WTC11 (cell line): ENCODE results near the gene SPAG4. TPM values are rescaled to one million over a fixed set of nuclear protein-coding genes. Genes with fewer than 3 reads are reported as not detected.

Source experiments
- ATAC-seq: fragments of 200-7000 bp; cut with Tn5 transposase; 2 replicates; pipeline ENCODE4 v1.10.0; 2021; ENCODE audit warnings: mild to moderate bottlenecking, moderate library complexity
- CTCF ChIA-PET: fragments of 300-600 bp; sonication (Branson Sonifier 250); formaldehyde crosslinking; loops from one replicate; lab custom pipeline; 2021; ENCODE audit warnings: antibody characterized with exemption; lab: Charles Lee
- POLR2A ChIA-PET: fragments of 350-600 bp; sonication (Branson Sonifier 250); formaldehyde crosslinking; loops from one replicate; lab custom pipeline; 2021; ENCODE audit warnings: antibody characterized with exemption; lab: Charles Lee
- DNase-seq: peaks from one replicate; pipeline ENCODE4 v3.0.0; 2021; ENCODE audit warnings: low spot score
- H3K27ac Mint-ChIP-seq: 2 replicates; pipeline ENCODE4 v1.8.0; 2021; ENCODE audit warnings: mixed read lengths
- H3K27me3 Mint-ChIP-seq: 2 replicates; pipeline ENCODE4 v1.8.0; 2021; ENCODE audit warnings: low read depth, mild to moderate bottlenecking, moderate library complexity, mixed read lengths
- H3K36me3 Mint-ChIP-seq: 2 replicates; pipeline ENCODE4 v1.8.0; 2021; ENCODE audit warnings: mixed read lengths
- H3K4me1 Mint-ChIP-seq: 2 replicates; pipeline ENCODE4 v1.8.0; 2022; ENCODE audit warnings: mixed read lengths
- H3K4me3 Mint-ChIP-seq: 2 replicates; pipeline ENCODE4 v1.8.0; 2021; ENCODE audit warnings: mild to moderate bottlenecking, moderate library complexity, mixed read lengths
- H3K9me3 Mint-ChIP-seq: 2 replicates; pipeline ENCODE4 v1.8.0; 2021; ENCODE audit warnings: mixed read lengths
- ELF4 ChIP-seq: sonication (generic); formaldehyde crosslinking; IDR thresholded peaks from 2 replicates; pipeline ENCODE4 v1.8.1; 2022; ENCODE audit warnings: low read depth, mild to moderate bottlenecking, moderate library complexity, missing genetic modification reagents
- ESRRA ChIP-seq: sonication (generic); formaldehyde crosslinking; IDR thresholded peaks from 2 replicates; pipeline ENCODE4 v1.8.1; 2022; ENCODE audit warnings: mild to moderate bottlenecking, missing genetic modification reagents, borderline replicate concordance
- GABPB1 ChIP-seq: sonication (generic); formaldehyde crosslinking; IDR thresholded peaks from 2 replicates; pipeline ENCODE4 v1.8.1; 2023; ENCODE audit warnings: mild to moderate bottlenecking, missing genetic modification reagents
- HMGA2 ChIP-seq: fragments of 250-450 bp; sonication (Bioruptor Pico); IDR thresholded peaks from 2 replicates; pipeline ENCODE4 v1.4.0; 2021; ENCODE audit warnings: mild to moderate bottlenecking, moderate library complexity
- NFATC4 ChIP-seq: fragments of 250-450 bp; sonication (Bioruptor Pico); IDR thresholded peaks from 2 replicates; pipeline ENCODE4 v1.9.0; 2021; ENCODE audit warnings: mild to moderate bottlenecking
- NR3C1 ChIP-seq: sonication (generic); formaldehyde crosslinking; conservative IDR thresholded peaks from 2 replicates; pipeline ENCODE4 v1.8.1; 2023; ENCODE audit warnings: low read depth, mild to moderate bottlenecking, missing genetic modification reagents
- RELA ChIP-seq: sonication (generic); formaldehyde crosslinking; IDR thresholded peaks from 2 replicates; pipeline ENCODE4 v1.8.1; 2022; ENCODE audit warnings: missing genetic modification reagents, mild to moderate bottlenecking, borderline replicate concordance
- SMAD3 ChIP-seq: sonication (generic); formaldehyde crosslinking; IDR thresholded peaks from 2 replicates; pipeline ENCODE4 v1.8.0; 2022; ENCODE audit warnings: missing genetic modification reagents, mild to moderate bottlenecking, borderline replicate concordance
- TEAD4 ChIP-seq: sonication (generic); formaldehyde crosslinking; IDR thresholded peaks from 2 replicates; pipeline ENCODE4 v1.8.0; 2022; ENCODE audit warnings: mild to moderate bottlenecking, missing genetic modification reagents
- ZMAT4 ChIP-seq: fragments of 250-450 bp; sonication (Bioruptor Pico); IDR thresholded peaks from 2 replicates; pipeline ENCODE4 v1.9.0; 2021; ENCODE audit warnings: mild to moderate bottlenecking
- ZNF219 ChIP-seq: sonication (generic); formaldehyde crosslinking; IDR thresholded peaks from 2 replicates; pipeline ENCODE4 v1.8.0; 2023; ENCODE audit warnings: missing genetic modification reagents, mild to moderate bottlenecking, borderline replicate concordance
- total RNA-seq: library from RNA; stranded (reverse); gene quantifications from 3 replicates; pipeline ENCODE4 v1.2.3, GENCODE V29; 2021
- TF ChIP-seq, protein P1 (sequence below): sonication (generic); formaldehyde crosslinking; IDR thresholded peaks from 2 replicates; pipeline ENCODE4 v1.8.1; 2022; ENCODE audit warnings: low read depth, missing genetic modification reagents, borderline replicate concordance
- TF ChIP-seq, protein P2 (sequence below): sonication (generic); formaldehyde crosslinking; IDR thresholded peaks from 2 replicates; pipeline ENCODE4 v1.8.0; 2022; ENCODE audit warnings: mild to moderate bottlenecking, missing genetic modification reagents
- TF ChIP-seq, protein P3 (sequence below): sonication (generic); formaldehyde crosslinking; IDR thresholded peaks from 2 replicates; pipeline ENCODE4 v1.8.1; 2023; ENCODE audit warnings: mild to moderate bottlenecking, missing genetic modification reagents, borderline replicate concordance
- TF ChIP-seq, protein P4 (sequence below): sonication (generic); formaldehyde crosslinking; IDR thresholded peaks from 2 replicates; pipeline ENCODE4 v1.8.0; 2022; ENCODE audit warnings: missing genetic modification reagents

The SPAG4 gene
- total RNA-seq, 1 experiment from 2014 or later: 3.5 TPM

GRCh38 chr20:35617397-35618262 lies 2.0 kb downstream of the SPAG4 start:
- peak; percentile 1; the same call in 1 of the 2 replicates for ATAC-seq
- POLR2A ChIA-PET: interaction anchor here (1.4 to 3.0 kb wide), 2 partner anchors 16 to 125 kb away, joined by 5 to 10 read pairs; partner anchors contain the start of gene RBM39
- TF ChIP-seq GABPB1 (CRISPR knock-in tag): peak; percentile 61; the same call in 1 of the 2 replicates
- TF ChIP-seq, protein P1, sequence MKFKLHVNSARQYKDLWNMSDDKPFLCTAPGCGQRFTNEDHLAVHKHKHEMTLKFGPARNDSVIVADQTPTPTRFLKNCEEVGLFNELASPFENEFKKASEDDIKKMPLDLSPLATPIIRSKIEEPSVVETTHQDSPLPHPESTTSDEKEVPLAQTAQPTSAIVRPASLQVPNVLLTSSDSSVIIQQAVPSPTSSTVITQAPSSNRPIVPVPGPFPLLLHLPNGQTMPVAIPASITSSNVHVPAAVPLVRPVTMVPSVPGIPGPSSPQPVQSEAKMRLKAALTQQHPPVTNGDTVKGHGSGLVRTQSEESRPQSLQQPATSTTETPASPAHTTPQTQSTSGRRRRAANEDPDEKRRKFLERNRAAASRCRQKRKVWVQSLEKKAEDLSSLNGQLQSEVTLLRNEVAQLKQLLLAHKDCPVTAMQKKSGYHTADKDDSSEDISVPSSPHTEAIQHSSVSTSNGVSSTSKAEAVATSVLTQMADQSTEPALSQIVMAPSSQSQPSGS (CRISPR knock-in tag): no peak
- TF ChIP-seq, all 79 proteins: peak for 1
- Mint-ChIP-seq H3K36me3 (no peaks in the 10 kb centered on the region), H3K4me1 (peaks cover 15% of the 10 kb centered on the region), H3K4me3 (peak overlapping the region; percentile 89), H3K27me3 (peaks cover 29% of the 10 kb centered on the region), H3K27ac (no peak overlapping the region), H3K9me3 (no peaks in the 10 kb centered on the region)
- DNase-seq: peak; percentile 73
- CTCF ChIA-PET: interaction anchor here (0.5 to 6.7 kb wide), 20 partner anchors 12 to 336 kb away, joined by 3 to 62 read pairs (median 9); partner anchors contain the start of genes ERGIC3, RBM39 and SCAND1

- no peaks in the 10 kb centered on the region for H3K36me3 Mint-ChIP-seq
- H3K4me3 Mint-ChIP-seq: peak overlapping the region; percentile 89
- peak; percentile 30 for DNase-seq
- ChIA-PET CTCF (interaction anchor here (0.7 to 6.7 kb wide), 37 partner anchors 7 to 378 kb away, joined by 3 to 62 read pairs (median 5); partner anchors contain the start of genes ERGIC3, RBM39 and SCAND1), POLR2A (interaction anchor here (0.6 to 2.0 kb wide), 13 partner anchors 8 to 336 kb away, joined by 3 to 16 read pairs (median 4); partner anchors contain the start of genes ERGIC3, NFS1, PHF20 and RBM39)
- peaks cover 15% of the 10 kb centered on the region for H3K4me1 Mint-ChIP-seq
- peak overlapping the region; percentile 84 for H3K27ac Mint-ChIP-seq
- peaks cover 24% of the 10 kb centered on the region for H3K27me3 Mint-ChIP-seq
- no peak for ATAC-seq
- H3K9me3 Mint-ChIP-seq: no peaks in the 10 kb centered on the region
- no peak for TF ChIP-seq NR3C1 (CRISPR knock-in tag)
- 0 out of 2 replicates have a peak, but pooled peaks have one; percentile 6 for TF ChIP-seq RELA (CRISPR knock-in tag)
Measured at GRCh38 chr20:35618263-35619131, 2.9 kb downstream of the SPAG4 start.

GRCh38 chr20:35619196-35620095 lies 3.8 kb downstream of the SPAG4 start:
- ChIA-PET CTCF (interaction anchor here (0.5 to 6.7 kb wide), 42 partner anchors 8 to 519 kb away, joined by 3 to 62 read pairs (median 5); partner anchors contain the start of genes ERGIC3, RBM39 and SCAND1), POLR2A (interaction anchor here (0.8 to 2.0 kb wide), 14 partner anchors 15 to 445 kb away, joined by 3 to 16 read pairs (median 4); partner anchors contain the start of genes ERGIC3, NFS1, PHF20 and RBM39)
- H3K36me3 Mint-ChIP-seq: no peaks in the 10 kb centered on the region
- H3K27me3 Mint-ChIP-seq: peaks cover 18% of the 10 kb centered on the region
- H3K4me1 Mint-ChIP-seq: peaks cover 15% of the 10 kb centered on the region
- peak; percentile 72 for ATAC-seq
- H3K9me3 Mint-ChIP-seq: no peaks in the 10 kb centered on the region
- peak overlapping the region; percentile 86; the same call in 1 of the 2 replicates for H3K27ac Mint-ChIP-seq
- peak; percentile 96 for DNase-seq
- H3K4me3 Mint-ChIP-seq: peak overlapping the region; percentile 89
- TF ChIP-seq NFATC4 (no peak), ELF4 (no peak), HMGA2 (CRISPR knock-in tag) (no peak), ZMAT4 (no peak), SMAD3 (CRISPR knock-in tag) (no peak), TEAD4 (no peak), ZNF219 (no peak), ESRRA (no peak)
- TF ChIP-seq, protein P2, sequence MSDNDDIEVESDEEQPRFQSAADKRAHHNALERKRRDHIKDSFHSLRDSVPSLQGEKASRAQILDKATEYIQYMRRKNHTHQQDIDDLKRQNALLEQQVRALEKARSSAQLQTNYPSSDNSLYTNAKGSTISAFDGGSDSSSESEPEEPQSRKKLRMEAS (CRISPR knock-in tag): peak; percentile 96
- TF ChIP-seq, protein P3, sequence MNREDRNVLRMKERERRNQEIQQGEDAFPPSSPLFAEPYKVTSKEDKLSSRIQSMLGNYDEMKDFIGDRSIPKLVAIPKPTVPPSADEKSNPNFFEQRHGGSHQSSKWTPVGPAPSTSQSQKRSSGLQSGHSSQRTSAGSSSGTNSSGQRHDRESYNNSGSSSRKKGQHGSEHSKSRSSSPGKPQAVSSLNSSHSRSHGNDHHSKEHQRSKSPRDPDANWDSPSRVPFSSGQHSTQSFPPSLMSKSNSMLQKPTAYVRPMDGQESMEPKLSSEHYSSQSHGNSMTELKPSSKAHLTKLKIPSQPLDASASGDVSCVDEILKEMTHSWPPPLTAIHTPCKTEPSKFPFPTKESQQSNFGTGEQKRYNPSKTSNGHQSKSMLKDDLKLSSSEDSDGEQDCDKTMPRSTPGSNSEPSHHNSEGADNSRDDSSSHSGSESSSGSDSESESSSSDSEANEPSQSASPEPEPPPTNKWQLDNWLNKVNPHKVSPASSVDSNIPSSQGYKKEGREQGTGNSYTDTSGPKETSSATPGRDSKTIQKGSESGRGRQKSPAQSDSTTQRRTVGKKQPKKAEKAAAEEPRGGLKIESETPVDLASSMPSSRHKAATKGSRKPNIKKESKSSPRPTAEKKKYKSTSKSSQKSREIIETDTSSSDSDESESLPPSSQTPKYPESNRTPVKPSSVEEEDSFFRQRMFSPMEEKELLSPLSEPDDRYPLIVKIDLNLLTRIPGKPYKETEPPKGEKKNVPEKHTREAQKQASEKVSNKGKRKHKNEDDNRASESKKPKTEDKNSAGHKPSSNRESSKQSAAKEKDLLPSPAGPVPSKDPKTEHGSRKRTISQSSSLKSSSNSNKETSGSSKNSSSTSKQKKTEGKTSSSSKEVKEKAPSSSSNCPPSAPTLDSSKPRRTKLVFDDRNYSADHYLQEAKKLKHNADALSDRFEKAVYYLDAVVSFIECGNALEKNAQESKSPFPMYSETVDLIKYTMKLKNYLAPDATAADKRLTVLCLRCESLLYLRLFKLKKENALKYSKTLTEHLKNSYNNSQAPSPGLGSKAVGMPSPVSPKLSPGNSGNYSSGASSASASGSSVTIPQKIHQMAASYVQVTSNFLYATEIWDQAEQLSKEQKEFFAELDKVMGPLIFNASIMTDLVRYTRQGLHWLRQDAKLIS (CRISPR knock-in tag): peak; percentile 38; the same call in 1 of the 2 replicates
- TF ChIP-seq, protein P4, sequence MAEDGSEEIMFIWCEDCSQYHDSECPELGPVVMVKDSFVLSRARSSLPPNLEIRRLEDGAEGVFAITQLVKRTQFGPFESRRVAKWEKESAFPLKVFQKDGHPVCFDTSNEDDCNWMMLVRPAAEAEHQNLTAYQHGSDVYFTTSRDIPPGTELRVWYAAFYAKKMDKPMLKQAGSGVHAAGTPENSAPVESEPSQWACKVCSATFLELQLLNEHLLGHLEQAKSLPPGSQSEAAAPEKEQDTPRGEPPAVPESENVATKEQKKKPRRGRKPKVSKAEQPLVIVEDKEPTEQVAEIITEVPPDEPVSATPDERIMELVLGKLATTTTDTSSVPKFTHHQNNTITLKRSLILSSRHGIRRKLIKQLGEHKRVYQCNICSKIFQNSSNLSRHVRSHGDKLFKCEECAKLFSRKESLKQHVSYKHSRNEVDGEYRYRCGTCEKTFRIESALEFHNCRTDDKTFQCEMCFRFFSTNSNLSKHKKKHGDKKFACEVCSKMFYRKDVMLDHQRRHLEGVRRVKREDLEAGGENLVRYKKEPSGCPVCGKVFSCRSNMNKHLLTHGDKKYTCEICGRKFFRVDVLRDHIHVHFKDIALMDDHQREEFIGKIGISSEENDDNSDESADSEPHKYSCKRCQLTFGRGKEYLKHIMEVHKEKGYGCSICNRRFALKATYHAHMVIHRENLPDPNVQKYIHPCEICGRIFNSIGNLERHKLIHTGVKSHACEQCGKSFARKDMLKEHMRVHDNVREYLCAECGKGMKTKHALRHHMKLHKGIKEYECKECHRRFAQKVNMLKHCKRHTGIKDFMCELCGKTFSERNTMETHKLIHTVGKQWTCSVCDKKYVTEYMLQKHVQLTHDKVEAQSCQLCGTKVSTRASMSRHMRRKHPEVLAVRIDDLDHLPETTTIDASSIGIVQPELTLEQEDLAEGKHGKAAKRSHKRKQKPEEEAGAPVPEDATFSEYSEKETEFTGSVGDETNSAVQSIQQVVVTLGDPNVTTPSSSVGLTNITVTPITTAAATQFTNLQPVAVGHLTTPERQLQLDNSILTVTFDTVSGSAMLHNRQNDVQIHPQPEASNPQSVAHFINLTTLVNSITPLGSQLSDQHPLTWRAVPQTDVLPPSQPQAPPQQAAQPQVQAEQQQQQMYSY (CRISPR knock-in tag): no peak
